GM21619 (cell line): Measurements from ENCODE around the gene PIGL.
"Not testable (repeated sequence)": the region's sequence is repeated elsewhere in the genome, so short reads cannot be mapped to it uniquely, and the experiment has no call there.

Experiments used
- ATAC-seq: cut with Tn5 transposase; IDR thresholded peaks from one replicate; pipeline ENCODE4 v1.9.1; 2021; ENCODE audit not compliant: unreplicated experiment

PIGL gene

GRCh38 chr17:16216341-16217001, 539 bp upstream of the PIGL start:
- not testable (repeated sequence) for ATAC-seq

- ATAC-seq, result no peak
Measured at GRCh38 chr17:16222406-16222805, 5.4 kb downstream of the PIGL start.

DNA sequence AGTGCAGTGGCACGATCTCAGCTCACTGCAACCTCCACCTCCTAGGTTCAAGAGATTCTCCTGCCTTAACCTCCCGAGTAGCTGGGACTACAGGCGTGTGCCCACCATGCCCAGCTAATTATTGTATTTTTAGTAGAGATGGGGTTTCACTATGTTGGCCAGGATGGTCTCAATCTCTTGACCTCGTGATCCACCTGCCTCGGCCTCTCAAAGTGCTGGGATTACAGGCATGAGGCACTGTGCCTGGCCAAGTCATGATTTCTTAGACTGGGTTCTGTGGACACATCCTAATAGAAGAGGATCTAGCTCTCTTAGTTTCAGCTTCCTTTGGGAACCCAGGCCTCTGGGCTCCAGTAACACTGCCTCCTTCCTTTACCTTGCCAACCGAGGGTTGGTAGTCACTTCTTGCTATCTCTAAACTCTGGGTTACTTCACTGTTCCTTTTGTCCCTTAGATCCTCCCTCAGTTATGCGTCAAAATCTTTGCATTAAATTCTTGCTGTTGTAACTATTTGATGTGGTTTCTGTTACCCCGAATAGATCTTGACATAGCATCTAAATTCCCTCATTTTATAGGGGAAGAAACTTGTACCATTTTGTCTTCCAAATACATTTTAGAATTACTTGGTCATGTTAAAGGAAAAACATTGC, 13.0 kb downstream of the PIGL start:
- not testable (repeated sequence) for ATAC-seq

GRCh38 chr17:16232391-16232790, 15.4 kb downstream of the PIGL start:
- ATAC-seq, result no peak

GRCh38 chr17:16239931-16240330, 22.9 kb downstream of the PIGL start:
- ATAC-seq, result no peak

DNA sequence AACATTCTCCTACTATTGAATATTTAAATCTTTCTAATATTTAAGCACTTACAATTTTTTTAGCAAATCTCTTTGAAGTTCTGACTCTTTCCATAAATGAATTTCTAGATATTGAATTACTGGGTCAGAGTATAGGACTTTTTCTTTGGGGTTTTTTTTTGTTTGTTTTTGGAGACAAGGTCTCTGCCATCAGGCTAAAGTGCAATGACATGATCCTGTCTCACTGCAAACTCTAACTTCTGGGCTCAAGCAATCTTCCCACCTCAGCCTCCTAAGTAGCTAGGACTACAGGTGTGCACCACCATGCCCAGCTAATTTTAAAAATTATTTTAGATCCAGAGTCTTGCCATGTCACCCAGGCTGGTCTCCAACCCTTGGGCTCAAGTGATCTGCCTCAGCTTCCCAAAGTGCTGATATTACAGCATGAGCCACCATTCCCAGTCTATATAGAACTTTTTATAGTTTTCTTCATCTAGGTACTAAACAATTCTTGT, 24.9 kb downstream of the PIGL start:
- ATAC-seq, result no peak

- no peak for ATAC-seq
Measured at GRCh38 chr17:16243385-16243784, 26.4 kb downstream of the PIGL start.

GRCh38 chr17:16243801-16244567, 27.0 kb downstream of the PIGL start:
- ATAC-seq, result no peak

GRCh38 chr17:16247586-16247984, 30.6 kb downstream of the PIGL start:
- no peak for ATAC-seq

GRCh38 chr17:16250635-16251034, 33.6 kb downstream of the PIGL start:
- no peak for ATAC-seq

DNA sequence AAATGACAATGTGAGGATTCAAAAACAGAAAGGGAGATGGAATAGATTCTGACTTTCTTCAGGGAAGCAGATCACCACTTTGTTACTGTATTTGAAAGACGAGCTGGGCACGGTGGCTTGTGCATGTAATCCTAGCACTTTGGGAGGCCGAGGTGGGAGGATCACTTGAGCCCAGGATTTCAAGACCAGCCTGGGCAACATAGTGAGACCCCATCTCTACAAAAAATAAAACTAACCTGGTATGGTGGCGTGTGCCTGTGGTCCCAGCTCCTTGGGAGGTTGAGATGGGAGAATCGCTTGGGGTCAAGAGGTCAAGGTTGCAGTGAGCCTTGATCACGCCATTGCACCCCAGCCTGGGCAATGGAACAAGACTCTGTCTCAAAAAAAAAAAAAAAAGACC, 34.0 kb downstream of the PIGL start:
- no peak for ATAC-seq

DNA sequence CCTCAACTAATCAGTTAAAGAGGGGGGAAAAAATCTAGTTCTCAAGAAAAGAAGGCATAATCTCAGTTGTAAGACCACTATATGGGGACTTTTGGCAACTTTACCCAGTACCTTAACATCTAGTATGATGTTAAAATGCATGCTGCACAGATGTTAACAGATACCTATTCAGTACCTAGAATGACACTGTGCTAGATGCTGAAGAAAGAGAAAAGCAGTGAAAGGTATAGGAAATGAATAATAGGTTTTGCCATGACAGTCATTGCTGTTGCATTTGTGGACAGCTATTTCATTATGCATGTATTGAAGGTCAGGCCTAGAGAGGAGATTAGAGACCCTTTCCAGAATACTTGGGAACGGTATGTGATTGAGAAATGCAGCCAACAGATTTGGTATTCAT, 34.5 kb downstream of the PIGL start:
- no peak for ATAC-seq

- ATAC-seq, result no peak
Measured at GRCh38 chr17:16254773-16255400, 37.9 kb downstream of the PIGL start.

DNA sequence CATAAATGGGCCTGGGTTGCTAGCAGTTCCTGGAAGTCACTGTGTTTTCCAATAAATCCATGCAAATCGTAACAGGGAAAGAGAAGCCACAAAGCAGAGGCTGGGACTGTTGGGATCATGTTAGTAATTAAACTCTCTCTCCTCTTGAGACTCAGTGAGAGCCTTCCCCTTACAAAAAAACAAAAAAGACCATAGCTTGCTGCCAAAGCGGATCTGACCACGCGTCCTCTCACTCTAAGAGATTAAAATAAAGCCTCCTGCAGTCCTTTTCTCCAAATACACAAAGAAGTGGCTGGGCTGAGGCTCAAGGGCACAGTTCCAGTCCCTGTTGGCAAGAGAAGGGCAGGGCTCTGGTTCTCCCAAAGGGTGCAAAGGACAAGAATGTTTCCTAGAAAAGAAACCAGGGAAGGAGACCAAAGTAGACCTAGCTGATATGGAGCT, 38.5 kb downstream of the PIGL start:
- no peak for ATAC-seq

GRCh38 chr17:16258901-16259300, 41.9 kb downstream of the PIGL start:
- ATAC-seq, result no peak

DNA sequence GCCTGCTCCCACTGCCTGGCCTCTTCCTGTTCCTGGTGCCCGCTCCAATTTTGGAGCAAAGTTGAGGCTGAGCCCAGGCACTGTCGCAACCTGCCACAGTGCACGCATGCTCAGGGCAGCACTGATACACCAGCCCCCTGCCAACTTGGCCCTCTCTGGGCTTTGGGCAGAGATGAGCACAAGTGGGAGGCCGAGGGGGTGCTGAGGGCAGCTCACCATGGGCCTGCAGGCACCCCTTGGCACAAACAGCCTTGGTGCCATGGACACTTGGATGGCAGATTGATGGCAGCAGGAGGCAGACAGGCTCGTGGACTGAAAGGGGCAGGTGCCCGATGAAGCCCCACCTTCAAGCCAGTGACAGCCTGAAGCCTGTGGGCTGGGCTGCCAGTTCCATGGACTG, 42.9 kb downstream of the PIGL start:
- ATAC-seq, result no peak

DNA sequence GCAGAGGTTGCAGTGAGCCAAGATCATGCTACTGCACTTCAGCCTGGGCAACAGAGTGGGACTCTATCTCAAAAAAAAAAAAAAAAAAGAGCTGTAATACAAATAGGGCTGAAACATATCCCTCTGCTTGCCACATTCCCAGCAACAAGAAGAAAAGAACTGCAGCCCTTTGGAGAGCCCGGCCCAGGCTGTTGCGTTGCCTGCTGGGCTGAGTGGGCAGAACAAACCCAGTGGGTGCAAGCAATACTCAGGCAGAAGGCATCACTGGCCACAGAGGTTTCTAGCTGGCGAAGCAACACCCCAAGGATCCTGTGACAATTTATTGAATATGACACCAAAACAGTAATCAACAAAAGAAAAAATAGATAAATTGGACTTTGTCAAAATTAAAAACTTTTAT, 44.0 kb downstream of the PIGL start:
- ATAC-seq, result no peak

- no peak for ATAC-seq
Measured at GRCh38 chr17:16262201-16262600, 45.2 kb downstream of the PIGL start.

DNA sequence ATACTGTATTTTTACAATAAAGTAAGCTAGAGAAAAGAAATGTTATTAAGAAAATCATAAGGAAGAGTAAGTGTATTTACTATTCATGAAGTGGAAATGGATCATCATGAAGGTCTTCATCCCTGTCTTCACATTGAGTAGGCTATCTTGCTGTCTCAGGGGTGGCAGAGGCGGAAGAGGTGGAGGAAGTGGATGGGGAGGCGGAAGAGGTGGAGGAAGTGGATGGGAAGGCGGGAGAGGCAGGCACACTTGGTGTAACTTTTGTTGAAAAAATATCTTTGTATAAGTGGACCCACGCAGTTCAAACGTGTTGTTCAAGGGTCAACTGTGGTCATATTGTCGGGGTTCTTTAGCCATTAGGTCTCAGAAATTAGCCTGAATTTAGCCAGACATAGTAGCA, 50.2 kb downstream of the PIGL start:
- no peak for ATAC-seq

DNA sequence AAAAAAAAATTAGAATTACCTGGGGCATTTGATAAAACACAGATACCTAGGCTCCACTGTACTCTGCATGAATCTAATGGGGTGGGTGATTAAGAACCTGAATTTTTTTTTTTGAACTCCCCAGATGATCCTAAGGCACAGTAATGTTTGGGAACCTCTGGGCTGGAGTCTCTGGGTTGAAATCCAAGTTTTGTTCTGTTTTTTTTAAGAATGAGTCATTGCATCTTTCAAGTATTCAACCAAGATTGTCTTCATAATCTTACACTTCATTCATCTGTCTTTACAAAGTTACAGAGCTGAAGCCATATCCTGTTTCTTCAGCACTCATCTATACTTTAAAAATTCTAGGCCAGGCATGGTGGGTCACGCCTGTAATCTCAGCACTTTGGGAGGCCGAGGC, 52.6 kb downstream of the PIGL start:
- no peak for ATAC-seq

GRCh38 chr17:16272111-16272840, 55.3 kb downstream of the PIGL start:
- no peak for ATAC-seq
